Smooth muscle cell (in vitro differentiated cells): ENCODE measurements around the gene ADGRG3. TPM values are rescaled to one million over a fixed set of nuclear protein-coding genes. Genes with fewer than 3 reads are reported as not detected.

ENCODE experiments used
- DNase-seq: peaks from one replicate; lab custom pipeline; 2025; ENCODE audit not compliant: unreplicated experiment; lab: John Stamatoyannopoulos, UW
- H2AFZ ChIP-seq: fragments of 200-600 bp; sonication (generic); 2 replicates; pipeline ENCODE4 v1.6.0; 2016; ENCODE audit warnings: antibody characterized with exemption, low read depth, mild to moderate bottlenecking
- H3F3A ChIP-seq: fragments of 200-600 bp; sonication (generic); 2 replicates; pipeline ENCODE4 v1.6.0; 2017; ENCODE audit warnings: antibody characterized with exemption, low read depth
- H3K27ac ChIP-seq: fragments of 200-600 bp; sonication (generic); 2 replicates; pipeline ENCODE4 v1.5.1; 2016; ENCODE audit warnings: low read depth, mild to moderate bottlenecking
- H3K27me3 ChIP-seq: fragments of 200-600 bp; sonication (generic); 2 replicates; pipeline ENCODE4 v1.6.1; 2016; ENCODE audit warnings: low read depth, mild to moderate bottlenecking
- H3K36me3 ChIP-seq: fragments of 200-600 bp; sonication (generic); 2 replicates; pipeline ENCODE4 v1.5.1; 2016; ENCODE audit warnings: low read depth
- H3K4me1 ChIP-seq: fragments of 200-600 bp; sonication (generic); 2 replicates; pipeline ENCODE4 v1.5.1; 2016; ENCODE audit warnings: low read depth
- H3K4me2 ChIP-seq: fragments of 200-600 bp; sonication (generic); 2 replicates; pipeline ENCODE4 v1.6.0; 2016; ENCODE audit warnings: mild to moderate bottlenecking
- H3K4me3 ChIP-seq: fragments of 200-600 bp; sonication (generic); 2 replicates; pipeline ENCODE4 v1.5.1; 2016; ENCODE audit warnings: mild to moderate bottlenecking
- H3K79me2 ChIP-seq: fragments of 200-600 bp; sonication (generic); 2 replicates; pipeline ENCODE4 v1.6.0; 2016; ENCODE audit warnings: low read depth, mild to moderate bottlenecking
- H3K9ac ChIP-seq: fragments of 200-600 bp; sonication (generic); 2 replicates; pipeline ENCODE4 v1.6.0; 2016; ENCODE audit warnings: low read depth
- H3K9me3 ChIP-seq: fragments of 200-600 bp; sonication (generic); replicated peaks from 2 replicates; pipeline ENCODE4 v1.5.1; 2016; ENCODE audit warnings: low read depth
- H4K20me1 ChIP-seq: fragments of 200-600 bp; sonication (generic); 2 replicates; pipeline ENCODE4 v1.6.0; 2016; ENCODE audit warnings: low read depth
- WGBS: methylation state at CpG from one replicate; pipeline ENCODE4 v1.1.7; 2016; ENCODE audit warnings: low lambda C conversion rate; 5-methylcytosine and 5-hydroxymethylcytosine counted together
- polyA plus RNA-seq: library from polyadenylated mRNA; unstranded; fragments of >200 nt; fragmentation: Nextera tagmentation; extraction: Ambion mirVana; gene quantifications from 2 replicates; pipeline ENCODE4 v1.2.1, GENCODE V29; 2016
- total RNA-seq: library from RNA; depleted of rRNA; stranded (reverse); fragments of >200 nt; gene quantifications from 2 replicates; pipeline ENCODE4 v1.2.3, GENCODE V29; 2014
- TF ChIP-seq, protein P1 (sequence below): fragments of 200-600 bp; sonication (generic); IDR thresholded peaks from 2 replicates; pipeline ENCODE4 v1.5.1; 2017; ENCODE audit warnings: borderline replicate concordance, mild to moderate bottlenecking, antibody characterized with exemption; ENCODE audit not compliant: insufficient read depth, poor library complexity, severe bottlenecking

The ADGRG3 gene
- total and polyA plus RNA-seq, 2 experiments from 2014 or later = 0.13 TPM; not detected in 1

DNA sequence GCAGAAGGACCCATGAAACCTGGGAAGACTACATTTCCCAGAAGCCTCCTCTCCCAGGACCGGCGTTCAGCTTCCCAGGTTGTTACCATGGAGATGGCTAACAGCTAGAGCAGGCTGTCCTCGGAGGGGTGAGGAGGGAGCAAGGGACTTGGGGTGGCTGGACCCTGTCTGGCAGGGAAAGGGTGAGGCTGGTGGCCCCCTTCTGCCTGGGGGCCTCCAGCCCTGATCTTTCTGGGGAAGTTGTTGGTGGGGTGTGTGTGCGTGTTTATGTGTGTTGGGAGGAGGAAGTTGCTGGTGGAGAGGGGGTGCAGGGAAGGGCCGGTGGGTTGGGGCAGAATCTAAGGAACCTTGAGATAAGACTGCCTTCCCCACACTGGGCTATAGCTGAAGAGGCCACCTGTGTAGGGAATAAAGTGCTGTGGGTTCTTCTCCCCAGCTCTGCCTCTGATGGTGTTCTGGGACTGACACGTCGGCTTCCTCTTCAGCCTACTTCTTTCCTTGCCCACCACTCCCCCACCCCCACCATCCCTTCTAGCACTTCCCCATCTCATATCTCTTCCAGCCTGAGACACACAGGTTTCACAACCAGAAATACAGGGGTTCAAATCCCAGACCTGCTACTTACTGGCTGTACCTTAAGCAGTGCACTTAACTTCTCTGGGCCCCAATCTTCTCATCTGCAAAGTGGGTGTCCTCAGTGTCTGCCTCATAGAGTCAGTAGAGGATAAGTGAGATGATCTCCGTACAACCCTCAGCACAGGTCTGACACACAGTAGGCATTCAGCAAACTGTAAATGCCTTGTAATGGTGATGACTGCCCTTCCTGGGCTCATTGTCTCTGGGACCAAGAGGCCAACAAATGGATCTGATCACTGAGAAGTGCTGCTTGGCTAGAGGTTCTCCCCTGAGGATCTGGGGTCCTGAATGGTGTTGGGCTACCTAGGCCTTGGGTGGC is 26.9 kb downstream of the ADGRG3 start, which contains the start of gene DRC7:
DRC7 (plus strand) TSS at position 82 of the 955 bp plus-strand sequence. CDS start 3,144 bp downstream, outside the sequence.
- 49% methylated on average over 8 of the region's 8 CpGs for WGBS
- Histone ChIP-seq H3K9ac (no peak within 1 kb of the TSS), H3K9me3 (no peaks in the 10 kb centered on the region), H3K79me2 (no peaks in the 10 kb centered on the region), H3K27ac (no peak within 1 kb of the TSS), H3K4me2 (peak within 1 kb of the TSS; percentile 66), H3F3A (no peaks in the 10 kb centered on the region), H4K20me1 (no peaks in the 10 kb centered on the region), H3K4me3 (peak within 1 kb of the TSS; percentile 26), H2AFZ (no peak within 1 kb of the TSS), H3K27me3 (no peaks in the 10 kb centered on the region), H3K4me1 (no peaks in the 10 kb centered on the region), H3K36me3 (no peaks in the 10 kb centered on the region)
- TF ChIP-seq, protein P1, sequence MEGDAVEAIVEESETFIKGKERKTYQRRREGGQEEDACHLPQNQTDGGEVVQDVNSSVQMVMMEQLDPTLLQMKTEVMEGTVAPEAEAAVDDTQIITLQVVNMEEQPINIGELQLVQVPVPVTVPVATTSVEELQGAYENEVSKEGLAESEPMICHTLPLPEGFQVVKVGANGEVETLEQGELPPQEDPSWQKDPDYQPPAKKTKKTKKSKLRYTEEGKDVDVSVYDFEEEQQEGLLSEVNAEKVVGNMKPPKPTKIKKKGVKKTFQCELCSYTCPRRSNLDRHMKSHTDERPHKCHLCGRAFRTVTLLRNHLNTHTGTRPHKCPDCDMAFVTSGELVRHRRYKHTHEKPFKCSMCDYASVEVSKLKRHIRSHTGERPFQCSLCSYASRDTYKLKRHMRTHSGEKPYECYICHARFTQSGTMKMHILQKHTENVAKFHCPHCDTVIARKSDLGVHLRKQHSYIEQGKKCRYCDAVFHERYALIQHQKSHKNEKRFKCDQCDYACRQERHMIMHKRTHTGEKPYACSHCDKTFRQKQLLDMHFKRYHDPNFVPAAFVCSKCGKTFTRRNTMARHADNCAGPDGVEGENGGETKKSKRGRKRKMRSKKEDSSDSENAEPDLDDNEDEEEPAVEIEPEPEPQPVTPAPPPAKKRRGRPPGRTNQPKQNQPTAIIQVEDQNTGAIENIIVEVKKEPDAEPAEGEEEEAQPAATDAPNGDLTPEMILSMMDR = no peak
- no peak for DNase-seq

- no peaks in the 10 kb centered on the region for H3K4me1 ChIP-seq
- TF ChIP-seq, protein P1 = no peak
- H3K27me3 ChIP-seq = no peaks in the 10 kb centered on the region
- H3K4me3 ChIP-seq = no peak overlapping the region
- no peaks in the 10 kb centered on the region for H3F3A ChIP-seq
- no peaks in the 10 kb centered on the region for H3K36me3 ChIP-seq
- H3K79me2 ChIP-seq = no peaks in the 10 kb centered on the region
- H3K9me3 ChIP-seq = no peaks in the 10 kb centered on the region
- H3K9ac ChIP-seq = no peak overlapping the region
- no peak overlapping the region for H3K27ac ChIP-seq
- WGBS = 92% methylated on average over 5 of the region's 5 CpGs
- no peak overlapping the region for H2AFZ ChIP-seq
- no peaks in the 10 kb centered on the region for H4K20me1 ChIP-seq
- no peak overlapping the region for H3K4me2 ChIP-seq
- DNase-seq = no peak
Observed at GRCh38 chr16:57695680-57696069, 27.6 kb downstream of the ADGRG3 start.

GRCh38 chr16:57696240-57696639 is 28.1 kb downstream of the ADGRG3 start:
- no peak overlapping the region for H3K27ac ChIP-seq
- H3K9me3 ChIP-seq = no peaks in the 10 kb centered on the region
- H3F3A ChIP-seq = no peaks in the 10 kb centered on the region
- H3K27me3 ChIP-seq = no peaks in the 10 kb centered on the region
- H2AFZ ChIP-seq = no peak overlapping the region
- H3K4me3 ChIP-seq = no peak overlapping the region
- no peak overlapping the region for H3K9ac ChIP-seq
- H3K36me3 ChIP-seq = no peaks in the 10 kb centered on the region
- 89% methylated on average over 7 of the region's 7 CpGs for WGBS
- TF ChIP-seq, protein P1 = no peak
- no peak for DNase-seq
- no peaks in the 10 kb centered on the region for H4K20me1 ChIP-seq
- H3K4me2 ChIP-seq = no peak overlapping the region
- H3K79me2 ChIP-seq = no peaks in the 10 kb centered on the region
- H3K4me1 ChIP-seq = no peaks in the 10 kb centered on the region
